ENCODE results near the gene USP53.

The USP53 gene

DNA sequence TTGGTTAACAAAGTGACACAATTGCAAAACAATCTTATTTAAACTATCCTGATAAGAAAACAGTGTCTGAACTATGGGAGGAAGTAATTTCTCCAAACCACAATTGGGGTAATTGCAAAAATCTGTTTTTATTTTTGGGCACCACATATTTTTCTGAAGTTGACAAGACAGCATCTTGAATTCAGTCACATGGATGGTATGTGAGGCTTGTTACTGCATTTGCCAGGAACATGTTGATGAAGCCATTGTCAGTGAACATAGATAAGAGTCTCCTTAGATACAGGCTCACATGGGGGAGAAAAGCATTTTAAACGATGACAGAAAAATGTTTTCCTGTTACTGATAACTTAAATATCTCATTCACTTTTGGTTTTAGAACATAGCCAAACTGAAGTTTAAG lies 5.5 kb upstream of the USP53 start:
- TF ChIP-seq CTCF (IDR thresholded peaks at IDR 0.05; ENCODE audit: insufficient read depth, low read depth, low read length, missing control alignments), result no peak
- no peak for DNase-seq (ENCODE audit: low read depth)
- no peak overlapping the region for H3K4me3 ChIP-seq (ENCODE audit: low read length)

DNA sequence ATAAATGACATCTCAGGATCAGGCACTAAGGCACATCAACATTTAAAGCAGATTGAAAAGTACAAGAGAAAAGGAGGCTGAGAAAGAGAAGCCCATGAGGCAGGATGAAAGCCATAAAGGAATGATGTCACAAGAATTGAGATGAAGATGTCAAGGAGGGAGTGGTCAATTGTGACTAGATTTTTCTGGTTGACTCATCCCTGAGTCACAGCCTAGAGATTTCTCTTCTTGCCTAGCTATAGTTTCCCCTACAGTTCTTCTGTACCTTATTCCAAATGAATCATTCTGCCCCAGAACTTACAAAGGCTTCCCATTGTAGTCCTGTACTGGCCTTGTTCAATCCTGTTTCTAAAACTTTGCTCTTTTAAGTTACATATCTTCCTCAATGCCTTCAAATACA lies 3.4 kb upstream of the USP53 start:
- DNase-seq (ENCODE audit: low read depth), result peak; percentile 96
- TF ChIP-seq CTCF (IDR thresholded peaks at IDR 0.05; ENCODE audit: insufficient read depth, low read depth, low read length, missing control alignments), result no peak
- no peak overlapping the region for H3K4me3 ChIP-seq (ENCODE audit: low read length)

DNA sequence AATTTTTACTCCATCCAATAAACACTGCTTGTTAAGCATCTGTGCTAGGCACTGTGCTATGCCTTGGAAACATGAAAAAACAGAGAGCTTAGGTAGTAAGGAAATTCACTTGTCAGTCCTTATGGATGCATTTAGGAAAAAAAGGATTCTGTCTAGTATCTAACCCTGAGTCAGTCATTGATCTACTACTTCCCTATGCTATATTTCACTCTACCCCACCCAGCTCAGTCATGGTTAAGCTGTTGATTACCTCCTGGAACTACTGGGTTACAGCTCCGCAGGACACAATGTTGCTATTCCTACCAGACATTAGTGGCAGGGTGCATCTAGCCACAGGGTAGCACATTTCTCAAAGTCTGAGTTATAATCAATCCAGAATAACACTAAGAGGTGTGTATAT lies 2.9 kb upstream of the USP53 start:
- peak; percentile 51 for DNase-seq (ENCODE audit: low read depth)
- TF ChIP-seq CTCF (IDR thresholded peaks at IDR 0.05; ENCODE audit: insufficient read depth, low read depth, low read length, missing control alignments), result no peak
- no peak overlapping the region for H3K4me3 ChIP-seq (ENCODE audit: low read length)

- TF ChIP-seq CTCF (IDR thresholded peaks at IDR 0.05; ENCODE audit: insufficient read depth, low read depth, low read length, missing control alignments), result no peak
- peak overlapping the region; percentile 65 for H3K4me3 ChIP-seq (ENCODE audit: low read length)
- peak; percentile 75 for DNase-seq (ENCODE audit: low read depth)
Measured at GRCh38 chr4:119210775-119211174, 1.7 kb upstream of the USP53 start.

DNA sequence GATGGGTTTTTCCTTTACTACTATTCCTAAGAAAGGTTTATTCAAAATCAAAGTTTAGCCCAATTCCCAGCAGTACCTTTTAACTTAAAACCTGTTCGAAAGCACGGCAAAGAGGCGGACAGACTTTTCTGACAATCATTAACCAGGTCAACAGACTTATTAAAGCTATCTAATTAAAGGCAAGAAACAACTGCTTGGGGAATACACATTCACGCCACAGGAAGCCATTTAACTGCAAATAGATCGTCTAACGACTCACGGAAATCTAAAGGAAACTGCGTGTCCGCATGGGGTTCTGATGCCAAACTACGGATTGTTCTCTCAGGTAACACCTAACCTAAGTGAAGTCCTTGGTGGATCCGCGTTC lies 663 bp upstream of the USP53 start:
- no peak for TF ChIP-seq CTCF (IDR thresholded peaks at IDR 0.05; ENCODE audit: insufficient read depth, low read depth, low read length, missing control alignments)
- peak overlapping the region; percentile 65 for H3K4me3 ChIP-seq (ENCODE audit: low read length)
- DNase-seq (ENCODE audit: low read depth), result no peak

DNA sequence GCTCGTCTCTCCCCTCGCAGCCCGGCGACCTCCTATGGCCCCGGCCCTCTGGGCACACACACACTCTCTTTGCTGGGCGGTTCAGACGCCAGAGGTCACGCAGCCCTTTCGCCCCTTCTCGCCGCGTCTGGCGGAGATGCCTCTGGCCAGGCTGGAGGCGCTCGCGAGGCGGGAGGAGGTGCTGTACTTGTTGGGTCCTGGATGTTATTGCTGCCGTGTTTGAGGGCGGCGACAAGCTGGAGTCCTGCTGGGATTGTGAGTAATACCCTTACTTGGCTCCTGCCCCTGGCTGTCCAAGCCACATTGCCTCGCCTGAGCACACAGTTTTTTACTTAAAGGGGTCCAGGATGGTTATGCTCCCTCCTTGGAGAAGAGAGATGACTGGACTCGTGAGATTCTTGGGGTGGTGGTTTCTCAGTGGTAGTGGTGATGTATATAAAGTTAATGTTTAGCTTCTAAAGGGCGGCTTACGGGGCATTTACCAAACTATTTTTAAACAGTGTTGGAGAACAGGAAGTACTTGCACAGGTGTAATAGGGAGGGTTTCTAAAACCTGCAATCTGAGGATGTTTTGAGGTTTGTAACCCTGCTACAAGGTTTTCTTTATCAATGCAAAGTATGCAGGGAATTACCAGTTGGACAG lies 572 bp downstream of the USP53 start:
- peak overlapping the region; percentile 78 for H3K4me3 ChIP-seq (ENCODE audit: low read length)
- DNase-seq (ENCODE audit: low read depth), result peak; percentile 92
- peak; percentile 33 for TF ChIP-seq CTCF (IDR thresholded peaks at IDR 0.05; ENCODE audit: insufficient read depth, low read depth, low read length, missing control alignments)

GRCh38 chr4:119218093-119218492 lies 5.6 kb downstream of the USP53 start:
- no peak for DNase-seq (ENCODE audit: low read depth)
- TF ChIP-seq CTCF (IDR thresholded peaks at IDR 0.05; ENCODE audit: insufficient read depth, low read depth, low read length, missing control alignments), result no peak
- H3K4me3 ChIP-seq (ENCODE audit: low read length), result no peak overlapping the region

Measured in epithelial cell of esophagus (primary cell).